GM12878 (cell line): ENCODE results near the gene CCDC15. TPM values are rescaled to one million over a fixed set of nuclear protein-coding genes. Genes with fewer than 3 reads are reported as not detected.

ENCODE experiments used
- ATAC-seq: fragments of 200-7000 bp; cut with Tn5 transposase; 3 replicates; pipeline ENCODE4 v1.9.1; 2020; ENCODE audit warnings: mild to moderate bottlenecking, moderate library complexity
- BruUV-seq: library from RNA; stranded (reverse); fragments of 400-500 nt; replicated peaks from 2 replicates; lab custom pipeline; 2021; lab: Mats Ljungman, UMichigan
- CTCF ChIA-PET: fragments of 300-600 bp; sonication (Branson Sonifier 250); formaldehyde crosslinking; extraction: SDS; loops from one replicate; lab custom pipeline; 2021; ENCODE audit warnings: inconsistent platforms; lab: Yijun Ruan, JAX
- POLR2A ChIA-PET: fragments of 350-600 bp; formaldehyde crosslinking; extraction: SDS; loops from one replicate; lab custom pipeline; 2021; ENCODE audit warnings: inconsistent platforms; lab: Charles Lee
- RAD21 ChIA-PET: fragments of 300-600 bp; sonication (Branson Sonifier 250); formaldehyde crosslinking; loops from one replicate; lab custom pipeline; 2023; ENCODE audit warnings: antibody characterized with exemption; ENCODE audit not compliant: unreplicated experiment; lab: Charles Lee
- SMC1A ChIA-PET: fragments of 300-600 bp; sonication (Branson Sonifier 250); formaldehyde crosslinking; loops from one replicate; lab custom pipeline; 2023; ENCODE audit not compliant: unreplicated experiment, uncharacterized antibody; lab: Charles Lee
- DNase-seq: peaks from one replicate; pipeline ENCODE4 v3.0.0-alpha.2; 2011; ENCODE audit warnings: low read depth, low spot score
- FAIRE-seq: peaks from 3 replicates; lab custom pipeline; 2011; peaks lifted over from hg19 to GRCh38; lab: Jason Lieb, UNC
- H2AFZ ChIP-seq: 2 replicates; pipeline ENCODE4 v1.6.0; 2011; ENCODE audit warnings: low read depth, low read length, control low read depth; ENCODE audit not compliant: control insufficient read depth
- H3K27ac ChIP-seq: 2 replicates; pipeline ENCODE4 v1.5.1; 2011; ENCODE audit warnings: control low read depth; ENCODE audit not compliant: control insufficient read depth, insufficient read depth
- H3K27me3 ChIP-seq, 2 experiments: replicated peaks in 1 of 2; 2 replicates each; pipeline versions ENCODE4 v1.6.0 to v1.6.1; 2011; ENCODE audit warnings: low read length in 1 of 2; ENCODE audit not compliant: control insufficient read depth in 2 of 2, insufficient read depth in 2 of 2
- H3K36me3 ChIP-seq, 2 experiments: 2 replicates each; pipeline ENCODE4 v1.5.1; 2011; ENCODE audit warnings: low read length in 1 of 2; ENCODE audit not compliant: control insufficient read depth in 2 of 2, insufficient read depth in 2 of 2
- H3K4me1 ChIP-seq: 2 replicates; pipeline ENCODE4 v1.6.1; 2011; ENCODE audit warnings: mild to moderate bottlenecking, low read length, moderate library complexity, mixed read lengths; ENCODE audit not compliant: control insufficient read depth, insufficient read depth
- H3K4me2 ChIP-seq: 2 replicates; pipeline ENCODE4 v1.6.0; 2011; ENCODE audit warnings: control low read depth; ENCODE audit not compliant: control insufficient read depth, insufficient read depth
- H3K4me3 ChIP-seq: fragments of 200-600 bp; sonication (generic); 2 replicates; pipeline ENCODE4 v1.5.1; 2016
- H3K79me2 ChIP-seq: 2 replicates; pipeline ENCODE4 v1.6.0; 2011; ENCODE audit warnings: low read length; ENCODE audit not compliant: control insufficient read depth, insufficient read depth
- H3K9ac ChIP-seq: 2 replicates; pipeline ENCODE4 v1.8.0; 2011; ENCODE audit warnings: low read length, control low read depth, mixed read lengths; ENCODE audit not compliant: control insufficient read depth, insufficient read depth
- H3K9me3 ChIP-seq: replicated peaks from 3 replicates; pipeline ENCODE4 v1.5.1; 2011; ENCODE audit warnings: mild to moderate bottlenecking, low read length; ENCODE audit not compliant: control insufficient read depth, insufficient read depth
- H4K20me1 ChIP-seq: 2 replicates; pipeline ENCODE4 v1.6.0; 2011; ENCODE audit not compliant: control insufficient read depth, insufficient read depth
- BRCA1 ChIP-seq: IDR thresholded peaks from 2 replicates; pipeline ENCODE4 v1.6.1; 2011; ENCODE audit warnings: low read depth, low read length, improper control_type of control experiment
- CHD4 ChIP-seq: fragments of 200-600 bp; sonication (generic); IDR thresholded peaks from 2 replicates; pipeline ENCODE4 v1.6.1; 2016; ENCODE audit warnings: mild to moderate bottlenecking
- CREB1 ChIP-seq: IDR thresholded peaks from 2 replicates; pipeline ENCODE4 v1.6.1; 2012; ENCODE audit warnings: low read depth, mild to moderate bottlenecking, inconsistent platforms
- HDAC6 ChIP-seq: fragments of 200-600 bp; sonication (generic); IDR thresholded peaks from one replicate; pipeline ENCODE4 v1.8.0; 2017; ENCODE audit warnings: antibody characterized with exemption; ENCODE audit not compliant: unreplicated experiment
- MXI1 ChIP-seq: fragments of 150-350 bp; IDR thresholded peaks from 2 replicates; pipeline ENCODE4 v1.6.1; 2011; ENCODE audit warnings: low read depth, mild to moderate bottlenecking, inconsistent platforms, low read length, improper control_type of control experiment
- NKRF ChIP-seq: fragments of 450-650 bp; conservative IDR thresholded peaks from 2 replicates; pipeline ENCODE4 v1.6.1; 2017; ENCODE audit warnings: mild to moderate bottlenecking, moderate library complexity
- PKNOX1 ChIP-seq: fragments of 450-650 bp; IDR thresholded peaks from 2 replicates; pipeline ENCODE4 v1.6.1; 2016; ENCODE audit warnings: mild to moderate bottlenecking
- POLR2A ChIP-seq: IDR thresholded peaks from 2 replicates; pipeline ENCODE4 v1.6.1; 2011; ENCODE audit warnings: low read depth, mild to moderate bottlenecking, low read length
- POLR2AphosphoS5 ChIP-seq: IDR thresholded peaks from 2 replicates; pipeline ENCODE4 v1.6.1; 2011; ENCODE audit warnings: mild to moderate bottlenecking, low read length, inconsistent platforms
- RCOR1 ChIP-seq: conservative IDR thresholded peaks from 2 replicates; pipeline ENCODE4 v1.6.1; 2012; ENCODE audit warnings: low read depth, low read length, improper control_type of control experiment
- RELB ChIP-seq: fragments of 450-650 bp; IDR thresholded peaks from 2 replicates; pipeline ENCODE4 v1.6.1; 2017; ENCODE audit warnings: low read depth, mild to moderate bottlenecking, moderate library complexity
- SRF ChIP-seq, 2 experiments: IDR thresholded peaks; 2 replicates each; pipeline ENCODE4 v1.6.1; 2011; ENCODE audit warnings: low read depth in 2 of 2, low read length in 2 of 2, mild to moderate bottlenecking in 1 of 2, moderate library complexity in 1 of 2
- STAT3 ChIP-seq: IDR thresholded peaks from 2 replicates; pipeline ENCODE4 v1.6.1; 2011; ENCODE audit warnings: low read depth, low read length, improper control_type of control experiment
- TAF1 ChIP-seq: IDR thresholded peaks from 2 replicates; pipeline ENCODE4 v1.6.1; 2011; ENCODE audit warnings: mild to moderate bottlenecking, low read depth, low read length, borderline replicate concordance
- TCF3 ChIP-seq: IDR thresholded peaks from 2 replicates; pipeline ENCODE4 v1.6.1; 2012; ENCODE audit warnings: low read depth, mild to moderate bottlenecking, low read length, borderline replicate concordance; ENCODE audit not compliant: insufficient read depth
- WGBS: methylation state at CpG from one replicate; pipeline ENCODE4 v1.1.6; 2016; ENCODE audit warnings: low lambda C conversion rate; ENCODE audit not compliant: insufficient replicate concordance, insufficient coverage; ENCODE audit errors: missing lambda C conversion rate; 5-methylcytosine and 5-hydroxymethylcytosine counted together
- in situ Hi-C: fragments of 300-500 bp; cut with MboI; formaldehyde crosslinking; loops from 9 replicates; pipeline ENCODE4 v1.14.3; 2018; ENCODE audit warnings: mixed read lengths
- intact Hi-C: fragments of 100-400 bp; cut with micrococcal nuclease; formaldehyde crosslinking; loops from one replicate; pipeline ENCODE4 v1.14.2; 2022; ENCODE audit not compliant: unreplicated experiment
- polyA plus RNA-seq, 11 experiments: library from polyadenylated mRNA; depleted of rRNA in 4 of 11; unstranded in 6 of 11; stranded (reverse) in 5 of 11; fragments of >200 nt; fragmentation: Nextera tagmentation in 4 of 11; fragmentation: Illumina TruSeq in 1 of 11; extraction: Ambion mirVana in 4 of 11; extraction: Trizol in 1 of 11; gene quantifications; 1 replicate in 1 of 11; 2 replicates in 10 of 11; pipeline versions ENCODE4 v1.2.1 to v1.2.3, GENCODE V29; 2011 to 2016; ENCODE audit warnings: inconsistent platforms in 2 of 11, missing spikeins in 2 of 11, low read depth in 1 of 11
- total RNA-seq, 4 experiments: library from RNA; depleted of rRNA in 3 of 4; stranded (reverse); fragments of >200 nt in 3 of 4; fragmentation: Illumina TruSeq in 1 of 4; extraction: Trizol in 1 of 4; gene quantifications; 2 replicates each; pipeline versions ENCODE4 v1.2.1 to v1.2.3, GENCODE V29; 2013 to 2021

Gene CCDC15
- total and polyA plus RNA-seq, 10 of the 15 experiments (the other 5 are each of a cell fraction or from before 2014, with no cell fraction given): 2.0 to 5.3 (median 3.3) TPM

- Histone ChIP-seq H4K20me1 (no peaks in the 10 kb centered on the region), H3K27ac (no peak overlapping the region), H3K27me3 (no peaks in the 10 kb centered on the region), H3K9me3 (peaks cover 3% of the 10 kb centered on the region; the same call in 2 of the 3 replicates), H3K4me2 (no peak overlapping the region), H3K9ac (no peak overlapping the region), H3K4me3 (no peak overlapping the region), H3K79me2 (no peaks in the 10 kb centered on the region), H3K4me1 (no peaks in the 10 kb centered on the region), H2AFZ (no peak overlapping the region), H3K36me3 (no peaks in the 10 kb centered on the region; a peak in 3 of 4 replicates)
- DNase-seq (no peak), FAIRE-seq (no peak), ATAC-seq (no peak)
- 97% methylated on average over 3 of the region's 3 CpGs for WGBS
- POLR2A ChIA-PET: no interaction called here
- CTCF ChIA-PET: interaction anchor here (1.6 kb wide), 1 partner anchor 158 kb away, joined by 3 read pairs; no protein-coding TSS in a partner anchor
- RAD21 ChIA-PET: no interaction called here
- no TSS peak for BruUV-seq
- TF ChIP-seq TCF3: no peak
- SMC1A ChIA-PET: no interaction called here
- intact Hi-C loops: no loop called here
- in situ Hi-C loops: no loop called here
These were observed 30.5 kb downstream of the CCDC15 start for GRCh38 chr11:124984512-124984854.

GRCh38 chr11:124987096-124987495 lies 33.1 kb downstream of the CCDC15 start:
- no peaks in the 10 kb centered on the region for H3K79me2 ChIP-seq
- no peak overlapping the region for H3K4me2 ChIP-seq
- ChIA-PET POLR2A (no interaction called here), RAD21 (no interaction called here), SMC1A (no interaction called here), CTCF (no interaction called here)
- no peaks in the 10 kb centered on the region for H4K20me1 ChIP-seq
- intact Hi-C loops: no loop called here
- DNase-seq: no peak
- H3K27ac ChIP-seq: no peak overlapping the region
- TF ChIP-seq RCOR1 (no peak), TAF1 (no peak), STAT3 (no peak), POLR2AphosphoS5 (no peak), NKRF (no peak), BRCA1 (no peak), PKNOX1 (no peak), HDAC6 (no peak), CHD4 (no peak), CREB1 (no peak), RELB (no peak), SRF (IDR thresholded peaks at IDR 0.05; ENCODE audit: low read depth in 2 of 2, low read length in 2 of 2) (no peak), POLR2A (no peak), MXI1 (no peak)
- in situ Hi-C loops: no loop called here
- BruUV-seq: no TSS peak
- H3K4me3 ChIP-seq: no peak overlapping the region
- no peaks in the 10 kb centered on the region for H3K27me3 ChIP-seq
- 0% methylated on average over 1 of the region's 1 CpG for WGBS
- no peak overlapping the region for H3K9ac ChIP-seq
- no peaks in the 10 kb centered on the region; the same call in 2 of the 3 replicates for H3K9me3 ChIP-seq
- H3K36me3 ChIP-seq: no peaks in the 10 kb centered on the region; a peak in 3 of 4 replicates
- H2AFZ ChIP-seq: no peak overlapping the region
- no peak for ATAC-seq
- no peaks in the 10 kb centered on the region for H3K4me1 ChIP-seq
- FAIRE-seq: no peak
